Left lung (tissue), 10 donors: Measurements from ENCODE around the gene TBC1D22B. TPM values are rescaled to one million over a fixed set of nuclear protein-coding genes. Genes with fewer than 3 reads are reported as not detected.

ENCODE experiments used
- ATAC-seq: fragments of 200-7000 bp; cut with Tn5 transposase; one replicate; pipeline ENCODE4 v1.9.1; 2020; ENCODE audit warnings: moderate library complexity
- DNase-seq, 4 donors: peaks; one replicate each; pipeline ENCODE4 v3.0.0-alpha.2; 2013 to 2020
- H3K27ac ChIP-seq, 2 donors: fragments of 200-600 bp; sonication (generic) in 1 of 2; one replicate each; pipeline versions ENCODE4 v1.5.0 to v1.8.0; 2020 to 2021
- H3K27me3 ChIP-seq, 2 donors: fragments of 200-600 bp; sonication (generic) in 1 of 2; one replicate each; pipeline versions ENCODE4 v1.5.0 to v1.8.0; 2020 to 2021
- H3K36me3 ChIP-seq, 2 donors: fragments of 200-600 bp; sonication (generic) in 1 of 2; one replicate each; pipeline versions ENCODE4 v1.5.0 to v1.8.0; 2020 to 2021
- H3K4me1 ChIP-seq, 2 donors: fragments of 200-600 bp; one replicate each; pipeline ENCODE4 v1.8.0; 2021
- H3K4me3 ChIP-seq, 2 donors: fragments of 200-600 bp; sonication (generic) in 1 of 2; one replicate each; pipeline versions ENCODE4 v1.5.0 to v1.8.0; 2020 to 2021; ENCODE audit warnings: mild to moderate bottlenecking in 1 of 2
- H3K9me3 ChIP-seq, 2 donors: fragments of 200-600 bp; sonication (generic) in 1 of 2; one replicate each; pipeline versions ENCODE4 v1.5.0 to v1.8.0; 2020 to 2021
- intact Hi-C, 2 donors: fragments of 100-400 bp; cut with DNase I; formaldehyde crosslinking; loops; one replicate each; pipeline versions ENCODE4 v1.11.2 to v1.14.2; 2022
- polyA plus RNA-seq, 6 donors: library from polyadenylated mRNA; unstranded; fragments of 120-200 nt; gene quantifications; one replicate each; pipeline ENCODE4 v1.2.1, GENCODE V29; 2013; ENCODE audit not compliant: insufficient read length in 6 of 6
- total RNA-seq, 2 donors: library from RNA; stranded (reverse); fragmentation: NEBNext Ultra II Directional; extraction: Animal tissue kit (Norgen Biotek cat#: 25700); gene quantifications; one replicate each; pipeline ENCODE4 v1.2.1, GENCODE V29; 2021
- TF ChIP-seq, protein P1 (sequence below), 2 donors: fragments of 200-600 bp; sonication (generic) in 1 of 2; IDR thresholded peaks; one replicate each; pipeline versions ENCODE4 v1.5.0 to v1.8.0; 2021; ENCODE audit warnings: antibody characterized with exemption in 2 of 2
- donor health status: DM: no; HTN: yes; CAD: no.
- donor health status: DM: no; HTN: no; CAD: no.

The TBC1D22B gene
- total and polyA plus RNA-seq, 8 donors = 10.7 to 14.6 (median 12.8) TPM

DNA sequence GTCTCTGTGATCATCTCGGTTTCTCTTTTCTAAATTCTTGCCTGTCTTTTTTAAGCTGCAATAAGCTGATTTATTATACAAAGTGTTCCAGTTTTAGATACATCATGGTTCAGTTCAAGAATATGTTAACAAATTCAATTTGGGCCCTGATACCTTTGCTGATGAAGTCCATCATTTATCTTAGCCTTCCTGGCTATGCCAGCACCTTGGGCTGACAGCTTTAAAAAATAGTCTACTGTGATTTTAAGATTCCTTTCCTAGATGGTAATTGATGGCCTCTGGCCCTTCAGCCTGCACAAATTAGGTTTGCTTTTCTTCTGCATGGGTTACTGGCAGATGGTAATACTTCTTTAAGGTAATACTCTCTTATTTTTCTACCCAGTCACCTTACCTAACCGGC lies 7.4 kb downstream of the TBC1D22B start:
- no peak for ATAC-seq
- peaks cover 0 to 6% of the 10 kb centered on the region in 2 donors for H3K36me3 ChIP-seq
- H3K27me3 ChIP-seq = no peaks in the 10 kb centered on the region
- intact Hi-C loops = no loop called here
- H3K9me3 ChIP-seq = peaks cover 0 to 3% of the 10 kb centered on the region in 2 donors
- H3K4me3 ChIP-seq = no peak overlapping the region
- DNase-seq = no peak
- H3K27ac ChIP-seq = no peak overlapping the region
- TF ChIP-seq, protein P1, sequence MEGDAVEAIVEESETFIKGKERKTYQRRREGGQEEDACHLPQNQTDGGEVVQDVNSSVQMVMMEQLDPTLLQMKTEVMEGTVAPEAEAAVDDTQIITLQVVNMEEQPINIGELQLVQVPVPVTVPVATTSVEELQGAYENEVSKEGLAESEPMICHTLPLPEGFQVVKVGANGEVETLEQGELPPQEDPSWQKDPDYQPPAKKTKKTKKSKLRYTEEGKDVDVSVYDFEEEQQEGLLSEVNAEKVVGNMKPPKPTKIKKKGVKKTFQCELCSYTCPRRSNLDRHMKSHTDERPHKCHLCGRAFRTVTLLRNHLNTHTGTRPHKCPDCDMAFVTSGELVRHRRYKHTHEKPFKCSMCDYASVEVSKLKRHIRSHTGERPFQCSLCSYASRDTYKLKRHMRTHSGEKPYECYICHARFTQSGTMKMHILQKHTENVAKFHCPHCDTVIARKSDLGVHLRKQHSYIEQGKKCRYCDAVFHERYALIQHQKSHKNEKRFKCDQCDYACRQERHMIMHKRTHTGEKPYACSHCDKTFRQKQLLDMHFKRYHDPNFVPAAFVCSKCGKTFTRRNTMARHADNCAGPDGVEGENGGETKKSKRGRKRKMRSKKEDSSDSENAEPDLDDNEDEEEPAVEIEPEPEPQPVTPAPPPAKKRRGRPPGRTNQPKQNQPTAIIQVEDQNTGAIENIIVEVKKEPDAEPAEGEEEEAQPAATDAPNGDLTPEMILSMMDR (IDR thresholded peaks at IDR 0.05) = no peak
- H3K4me1 ChIP-seq = peaks cover 0 to 16% of the 10 kb centered on the region in 2 donors

DNA sequence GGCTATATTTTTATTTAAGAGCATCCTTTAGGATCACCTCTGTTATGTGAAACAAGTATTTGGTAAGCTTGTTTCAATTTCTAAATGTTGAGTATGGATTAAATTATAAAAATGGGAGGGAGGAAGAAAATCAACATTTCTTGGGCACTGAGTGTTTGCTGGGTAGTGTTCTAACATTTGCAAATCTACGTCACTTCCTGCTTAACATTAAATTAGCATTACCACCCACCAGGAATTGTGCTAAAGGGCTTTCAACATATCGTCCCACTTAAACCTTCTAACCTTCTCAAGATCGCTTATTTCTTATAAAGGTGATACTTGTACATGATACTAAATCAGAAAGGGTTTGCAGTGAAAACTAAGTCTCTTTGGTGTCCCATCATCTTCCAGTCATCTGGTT lies 8.3 kb downstream of the TBC1D22B start:
- no peak overlapping the region for H3K4me3 ChIP-seq
- no peaks in the 10 kb centered on the region for H3K27me3 ChIP-seq
- TF ChIP-seq, protein P1 (IDR thresholded peaks at IDR 0.05) = no peak
- intact Hi-C loops = no loop called here
- H3K9me3 ChIP-seq = peaks cover 0 to 3% of the 10 kb centered on the region in 2 donors
- H3K4me1 ChIP-seq = peaks cover 0 to 9% of the 10 kb centered on the region in 2 donors
- peaks cover 0 to 12% of the 10 kb centered on the region in 2 donors for H3K36me3 ChIP-seq
- no peak for ATAC-seq
- no peak overlapping the region for H3K27ac ChIP-seq
- DNase-seq = no peak

DNA sequence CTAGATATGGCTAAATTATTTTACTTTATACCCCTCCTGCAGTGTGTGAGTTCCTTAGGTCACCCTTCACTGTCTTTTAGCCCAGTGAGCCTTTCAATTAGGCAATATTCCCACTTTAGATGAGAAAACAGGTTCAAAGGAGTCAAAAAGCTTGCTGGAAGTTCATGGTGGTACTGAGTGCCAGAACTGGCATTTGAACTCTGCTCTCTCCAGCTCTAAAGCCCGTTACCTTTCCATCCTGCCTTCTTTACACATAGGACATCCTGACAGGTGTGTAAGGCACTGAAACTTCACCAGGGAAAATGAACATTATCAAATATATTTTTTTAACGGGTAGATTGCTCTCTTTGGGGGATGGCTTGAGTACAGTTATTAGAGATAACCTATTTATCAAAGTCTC lies 11.5 kb downstream of the TBC1D22B start:
- no peaks in the 10 kb centered on the region for H3K27me3 ChIP-seq
- H3K4me3 ChIP-seq = no peak overlapping the region
- TF ChIP-seq, protein P1 (IDR thresholded peaks at IDR 0.05) = no peak
- H3K4me1 ChIP-seq = peaks cover 0 to 5% of the 10 kb centered on the region in 2 donors
- intact Hi-C loops = no loop called here
- H3K9me3 ChIP-seq = peaks cover 0 to 3% of the 10 kb centered on the region in 2 donors
- DNase-seq (no peak), ATAC-seq (no peak)
- H3K27ac ChIP-seq = no peak overlapping the region
- H3K36me3 ChIP-seq = peaks cover 0 to 15% of the 10 kb centered on the region in 2 donors

DNA sequence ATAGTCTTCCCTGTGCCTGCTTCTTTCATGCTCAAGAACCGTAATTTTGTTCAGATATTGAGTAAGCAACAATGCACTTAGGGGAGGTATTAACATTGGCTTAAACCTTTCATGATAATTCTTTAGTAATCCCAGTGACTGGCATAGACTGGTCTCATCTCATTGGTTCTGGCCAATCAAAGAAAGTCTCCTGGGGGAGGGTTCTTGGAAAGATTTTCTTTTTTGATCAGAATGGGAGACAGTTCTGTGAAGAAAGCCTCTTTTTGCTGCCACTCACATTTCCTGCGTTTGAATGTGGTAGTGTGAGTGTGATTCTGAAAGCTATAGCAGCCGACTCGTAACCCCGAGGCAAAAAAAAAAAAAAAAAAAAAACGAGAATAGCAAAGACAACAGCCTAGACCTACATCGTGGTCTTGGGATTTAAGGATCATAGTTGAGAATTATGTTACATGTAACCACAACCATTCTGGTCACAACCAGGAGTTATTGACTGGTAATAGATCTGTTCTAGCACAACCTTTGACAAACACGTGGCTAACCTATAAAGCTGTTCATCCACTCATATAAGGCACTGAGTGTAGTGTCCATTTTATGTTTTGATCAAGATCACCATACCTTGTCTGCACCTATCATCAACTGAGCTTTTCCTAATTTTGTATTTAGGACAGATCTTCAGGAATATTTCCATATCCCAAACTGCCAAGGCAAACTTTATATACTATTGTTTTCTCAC lies 15.4 kb downstream of the TBC1D22B start:
- TF ChIP-seq, protein P1 (IDR thresholded peaks at IDR 0.05) = no peak
- Histone ChIP-seq H3K27ac (no peak overlapping the region), H3K9me3 (no peaks in the 10 kb centered on the region), H3K4me1 (peaks cover 0 to 13% of the 10 kb centered on the region in 2 donors), H3K27me3 (no peaks in the 10 kb centered on the region), H3K4me3 (no peak overlapping the region), H3K36me3 (peaks cover 0 to 15% of the 10 kb centered on the region in 2 donors)
- DNase-seq (no peak), ATAC-seq (no peak)
- intact Hi-C loops = no loop called here

DNA sequence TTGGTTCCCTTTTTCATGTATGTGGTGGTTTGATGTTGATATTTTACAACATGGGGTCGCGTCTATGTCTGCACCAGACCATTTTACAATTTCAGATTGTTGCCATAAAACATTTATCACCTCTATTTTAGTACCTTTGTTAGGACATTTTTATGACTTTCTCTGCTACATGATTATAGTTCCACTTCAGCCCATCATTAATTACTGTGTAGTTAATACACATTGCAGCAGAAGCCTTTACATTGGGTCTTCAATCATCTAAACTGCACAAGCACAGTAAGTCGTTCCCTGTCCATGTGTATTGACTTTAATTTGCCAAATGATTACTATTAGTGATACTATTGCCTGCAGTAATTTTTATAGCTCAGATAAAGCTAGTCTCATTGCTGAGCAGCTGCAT lies 16.1 kb downstream of the TBC1D22B start:
- DNase-seq = no peak
- H3K4me1 ChIP-seq = peaks cover 0 to 13% of the 10 kb centered on the region in 2 donors
- intact Hi-C loops = no loop called here
- H3K27ac ChIP-seq = no peak overlapping the region
- no peak for ATAC-seq
- H3K9me3 ChIP-seq = no peaks in the 10 kb centered on the region
- H3K4me3 ChIP-seq = no peak overlapping the region
- no peaks in the 10 kb centered on the region for H3K27me3 ChIP-seq
- peaks cover 0 to 15% of the 10 kb centered on the region in 2 donors for H3K36me3 ChIP-seq
- TF ChIP-seq, protein P1 (IDR thresholded peaks at IDR 0.05) = no peak
